Endothelial cell (in vitro differentiated cells): Measurements from ENCODE around the gene PARVG. TPM values are rescaled to one million over a fixed set of nuclear protein-coding genes. Genes with fewer than 3 reads are reported as not detected.

Experiments
- DNase-seq: peaks from one replicate; pipeline ENCODE4 v3.0.0; 2021; ENCODE audit warnings: low spot score
- H3K27ac Mint-ChIP-seq: one replicate; pipeline ENCODE4 v1.8.0; 2021; ENCODE audit warnings: mixed read lengths, inconsistent platforms; ENCODE audit not compliant: unreplicated experiment
- H3K27me3 Mint-ChIP-seq: one replicate; pipeline ENCODE4 v1.8.0; 2021; ENCODE audit warnings: mild to moderate bottlenecking, moderate library complexity, mixed read lengths, inconsistent platforms; ENCODE audit not compliant: unreplicated experiment
- H3K36me3 Mint-ChIP-seq: one replicate; pipeline ENCODE4 v1.8.0; 2021; ENCODE audit warnings: mild to moderate bottlenecking, low read depth, mixed read lengths, inconsistent platforms; ENCODE audit not compliant: unreplicated experiment
- H3K4me1 Mint-ChIP-seq: one replicate; pipeline ENCODE4 v1.8.0; 2021; ENCODE audit warnings: mild to moderate bottlenecking, mixed read lengths, inconsistent platforms; ENCODE audit not compliant: unreplicated experiment
- H3K4me3 Mint-ChIP-seq: one replicate; pipeline ENCODE4 v1.8.0; 2021; ENCODE audit warnings: mild to moderate bottlenecking, mixed read lengths, inconsistent platforms; ENCODE audit not compliant: unreplicated experiment
- H3K9me3 Mint-ChIP-seq: one replicate; pipeline ENCODE4 v1.8.0; 2021; ENCODE audit warnings: mixed read lengths, inconsistent platforms; ENCODE audit not compliant: unreplicated experiment
- CTCF ChIP-seq: fragments of 200-600 bp; sonication (generic); IDR thresholded peaks from one replicate; pipeline ENCODE4 v1.5.0; 2021; ENCODE audit warnings: antibody characterized with exemption; ENCODE audit not compliant: unreplicated experiment
- total RNA-seq: library from RNA; stranded (reverse); fragmentation: NEBNext Ultra II Directional; extraction: Animal tissue kit (Norgen Biotek cat#: 25700); gene quantifications from one replicate; pipeline ENCODE4 v1.2.1, GENCODE V29; 2021; ENCODE audit not compliant: unreplicated experiment

The PARVG gene
- total RNA-seq, 1 donor from 2014 or later: 0.90 TPM

GRCh38 chr22:44200855-44201550 lies 20.3 kb downstream of the PARVG start:
- H3K9me3 Mint-ChIP-seq: no peaks in the 10 kb centered on the region
- no peaks in the 10 kb centered on the region for H3K4me1 Mint-ChIP-seq
- H3K4me3 Mint-ChIP-seq: no peak overlapping the region
- H3K36me3 Mint-ChIP-seq: no peaks in the 10 kb centered on the region
- no peak overlapping the region for H3K27ac Mint-ChIP-seq
- TF ChIP-seq CTCF: no peak
- DNase-seq: no peak
- peaks cover 6% of the 10 kb centered on the region for H3K27me3 Mint-ChIP-seq

GRCh38 chr22:44201665-44202064 lies 20.9 kb downstream of the PARVG start:
- TF ChIP-seq CTCF: no peak
- no peak for DNase-seq
- H3K4me1 Mint-ChIP-seq: no peaks in the 10 kb centered on the region
- no peaks in the 10 kb centered on the region for H3K9me3 Mint-ChIP-seq
- peaks cover 6% of the 10 kb centered on the region for H3K27me3 Mint-ChIP-seq
- H3K27ac Mint-ChIP-seq: no peak overlapping the region
- H3K4me3 Mint-ChIP-seq: no peak overlapping the region
- no peaks in the 10 kb centered on the region for H3K36me3 Mint-ChIP-seq

GRCh38 chr22:44202261-44202789 lies 21.6 kb downstream of the PARVG start:
- Mint-ChIP-seq H3K36me3 (no peaks in the 10 kb centered on the region), H3K4me3 (no peak overlapping the region), H3K4me1 (no peaks in the 10 kb centered on the region), H3K27me3 (peaks cover 6% of the 10 kb centered on the region), H3K27ac (no peak overlapping the region), H3K9me3 (no peaks in the 10 kb centered on the region)
- DNase-seq: no peak
- TF ChIP-seq CTCF: no peak

- peaks cover 6% of the 10 kb centered on the region for H3K27me3 Mint-ChIP-seq
- no peak overlapping the region for H3K27ac Mint-ChIP-seq
- H3K4me1 Mint-ChIP-seq: no peaks in the 10 kb centered on the region
- no peak for TF ChIP-seq CTCF
- no peak for DNase-seq
- H3K9me3 Mint-ChIP-seq: no peaks in the 10 kb centered on the region
- no peak overlapping the region for H3K4me3 Mint-ChIP-seq
- H3K36me3 Mint-ChIP-seq: no peaks in the 10 kb centered on the region
Observed at GRCh38 chr22:44203203-44203602, 22.5 kb downstream of the PARVG start.

GRCh38 chr22:44204739-44205515 lies 24.2 kb downstream of the PARVG start:
- no peak overlapping the region for H3K27ac Mint-ChIP-seq
- DNase-seq: no peak
- no peaks in the 10 kb centered on the region for H3K4me1 Mint-ChIP-seq

More at GRCh38 chr22:44204739-44205515, 24.2 kb downstream of the PARVG start:
- H3K27me3 Mint-ChIP-seq: peaks cover 5% of the 10 kb centered on the region
- H3K4me3 Mint-ChIP-seq: no peak overlapping the region
- no peaks in the 10 kb centered on the region for H3K9me3 Mint-ChIP-seq
- no peaks in the 10 kb centered on the region for H3K36me3 Mint-ChIP-seq
- TF ChIP-seq CTCF: no peak
